ENCODE data around the gene ESPL1. TPM values are rescaled to one million over a fixed set of nuclear protein-coding genes. Genes with fewer than 3 reads are reported as not detected.

ESPL1 gene
- total and polyA plus RNA-seq, 2 of the 8 experiments (the other 6 are each of a cell fraction or from before 2014, with no cell fraction given) = 31.8 to 52.7 TPM

DNA sequence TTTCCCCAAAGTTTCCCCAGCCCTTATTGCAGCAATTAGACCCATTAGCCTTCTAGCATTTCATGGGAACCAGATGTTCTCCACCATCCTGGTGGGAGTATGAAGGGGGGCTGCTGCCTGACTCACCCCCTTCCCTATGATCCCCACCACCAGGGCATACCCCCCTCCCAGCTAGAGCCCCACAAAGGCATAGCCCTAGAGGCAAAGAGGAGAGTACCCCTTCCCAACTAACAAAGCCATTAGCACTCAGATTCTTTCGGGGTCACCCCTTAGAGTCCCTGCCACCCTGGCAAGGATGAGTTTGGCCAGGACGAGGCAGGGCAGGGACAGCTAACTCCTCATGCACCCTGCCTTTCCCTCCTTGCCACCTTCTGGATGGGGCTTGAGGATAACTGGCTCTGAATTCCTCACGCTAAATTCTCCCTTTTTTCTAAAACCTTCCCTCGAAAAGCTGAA lies 45.3 kb upstream of the ESPL1 start (continued):
- TF ChIP-seq CBX8 (IDR thresholded peaks at IDR 0.05; ENCODE audit: borderline replicate concordance, low read depth, low read length) (no peak), SUZ12 (IDR thresholded peaks at IDR 0.05; ENCODE audit: low read length) (no peak), ASH2L (IDR thresholded peaks at IDR 0.05; ENCODE audit: low read length) (no peak)
- TF ChIP-seq, protein P1, sequence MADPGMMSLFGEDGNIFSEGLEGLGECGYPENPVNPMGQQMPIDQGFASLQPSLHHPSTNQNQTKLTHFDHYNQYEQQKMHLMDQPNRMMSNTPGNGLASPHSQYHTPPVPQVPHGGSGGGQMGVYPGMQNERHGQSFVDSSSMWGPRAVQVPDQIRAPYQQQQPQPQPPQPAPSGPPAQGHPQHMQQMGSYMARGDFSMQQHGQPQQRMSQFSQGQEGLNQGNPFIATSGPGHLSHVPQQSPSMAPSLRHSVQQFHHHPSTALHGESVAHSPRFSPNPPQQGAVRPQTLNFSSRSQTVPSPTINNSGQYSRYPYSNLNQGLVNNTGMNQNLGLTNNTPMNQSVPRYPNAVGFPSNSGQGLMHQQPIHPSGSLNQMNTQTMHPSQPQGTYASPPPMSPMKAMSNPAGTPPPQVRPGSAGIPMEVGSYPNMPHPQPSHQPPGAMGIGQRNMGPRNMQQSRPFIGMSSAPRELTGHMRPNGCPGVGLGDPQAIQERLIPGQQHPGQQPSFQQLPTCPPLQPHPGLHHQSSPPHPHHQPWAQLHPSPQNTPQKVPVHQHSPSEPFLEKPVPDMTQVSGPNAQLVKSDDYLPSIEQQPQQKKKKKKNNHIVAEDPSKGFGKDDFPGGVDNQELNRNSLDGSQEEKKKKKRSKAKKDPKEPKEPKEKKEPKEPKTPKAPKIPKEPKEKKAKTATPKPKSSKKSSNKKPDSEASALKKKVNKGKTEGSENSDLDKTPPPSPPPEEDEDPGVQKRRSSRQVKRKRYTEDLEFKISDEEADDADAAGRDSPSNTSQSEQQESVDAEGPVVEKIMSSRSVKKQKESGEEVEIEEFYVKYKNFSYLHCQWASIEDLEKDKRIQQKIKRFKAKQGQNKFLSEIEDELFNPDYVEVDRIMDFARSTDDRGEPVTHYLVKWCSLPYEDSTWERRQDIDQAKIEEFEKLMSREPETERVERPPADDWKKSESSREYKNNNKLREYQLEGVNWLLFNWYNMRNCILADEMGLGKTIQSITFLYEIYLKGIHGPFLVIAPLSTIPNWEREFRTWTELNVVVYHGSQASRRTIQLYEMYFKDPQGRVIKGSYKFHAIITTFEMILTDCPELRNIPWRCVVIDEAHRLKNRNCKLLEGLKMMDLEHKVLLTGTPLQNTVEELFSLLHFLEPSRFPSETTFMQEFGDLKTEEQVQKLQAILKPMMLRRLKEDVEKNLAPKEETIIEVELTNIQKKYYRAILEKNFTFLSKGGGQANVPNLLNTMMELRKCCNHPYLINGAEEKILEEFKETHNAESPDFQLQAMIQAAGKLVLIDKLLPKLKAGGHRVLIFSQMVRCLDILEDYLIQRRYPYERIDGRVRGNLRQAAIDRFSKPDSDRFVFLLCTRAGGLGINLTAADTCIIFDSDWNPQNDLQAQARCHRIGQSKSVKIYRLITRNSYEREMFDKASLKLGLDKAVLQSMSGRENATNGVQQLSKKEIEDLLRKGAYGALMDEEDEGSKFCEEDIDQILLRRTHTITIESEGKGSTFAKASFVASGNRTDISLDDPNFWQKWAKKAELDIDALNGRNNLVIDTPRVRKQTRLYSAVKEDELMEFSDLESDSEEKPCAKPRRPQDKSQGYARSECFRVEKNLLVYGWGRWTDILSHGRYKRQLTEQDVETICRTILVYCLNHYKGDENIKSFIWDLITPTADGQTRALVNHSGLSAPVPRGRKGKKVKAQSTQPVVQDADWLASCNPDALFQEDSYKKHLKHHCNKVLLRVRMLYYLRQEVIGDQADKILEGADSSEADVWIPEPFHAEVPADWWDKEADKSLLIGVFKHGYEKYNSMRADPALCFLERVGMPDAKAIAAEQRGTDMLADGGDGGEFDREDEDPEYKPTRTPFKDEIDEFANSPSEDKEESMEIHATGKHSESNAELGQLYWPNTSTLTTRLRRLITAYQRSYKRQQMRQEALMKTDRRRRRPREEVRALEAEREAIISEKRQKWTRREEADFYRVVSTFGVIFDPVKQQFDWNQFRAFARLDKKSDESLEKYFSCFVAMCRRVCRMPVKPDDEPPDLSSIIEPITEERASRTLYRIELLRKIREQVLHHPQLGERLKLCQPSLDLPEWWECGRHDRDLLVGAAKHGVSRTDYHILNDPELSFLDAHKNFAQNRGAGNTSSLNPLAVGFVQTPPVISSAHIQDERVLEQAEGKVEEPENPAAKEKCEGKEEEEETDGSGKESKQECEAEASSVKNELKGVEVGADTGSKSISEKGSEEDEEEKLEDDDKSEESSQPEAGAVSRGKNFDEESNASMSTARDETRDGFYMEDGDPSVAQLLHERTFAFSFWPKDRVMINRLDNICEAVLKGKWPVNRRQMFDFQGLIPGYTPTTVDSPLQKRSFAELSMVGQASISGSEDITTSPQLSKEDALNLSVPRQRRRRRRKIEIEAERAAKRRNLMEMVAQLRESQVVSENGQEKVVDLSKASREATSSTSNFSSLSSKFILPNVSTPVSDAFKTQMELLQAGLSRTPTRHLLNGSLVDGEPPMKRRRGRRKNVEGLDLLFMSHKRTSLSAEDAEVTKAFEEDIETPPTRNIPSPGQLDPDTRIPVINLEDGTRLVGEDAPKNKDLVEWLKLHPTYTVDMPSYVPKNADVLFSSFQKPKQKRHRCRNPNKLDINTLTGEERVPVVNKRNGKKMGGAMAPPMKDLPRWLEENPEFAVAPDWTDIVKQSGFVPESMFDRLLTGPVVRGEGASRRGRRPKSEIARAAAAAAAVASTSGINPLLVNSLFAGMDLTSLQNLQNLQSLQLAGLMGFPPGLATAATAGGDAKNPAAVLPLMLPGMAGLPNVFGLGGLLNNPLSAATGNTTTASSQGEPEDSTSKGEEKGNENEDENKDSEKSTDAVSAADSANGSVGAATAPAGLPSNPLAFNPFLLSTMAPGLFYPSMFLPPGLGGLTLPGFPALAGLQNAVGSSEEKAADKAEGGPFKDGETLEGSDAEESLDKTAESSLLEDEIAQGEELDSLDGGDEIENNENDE (IDR thresholded peaks at IDR 0.05; ENCODE audit: insufficient replicate concordance, low read length) = no peak
- TF ChIP-seq, protein P2, sequence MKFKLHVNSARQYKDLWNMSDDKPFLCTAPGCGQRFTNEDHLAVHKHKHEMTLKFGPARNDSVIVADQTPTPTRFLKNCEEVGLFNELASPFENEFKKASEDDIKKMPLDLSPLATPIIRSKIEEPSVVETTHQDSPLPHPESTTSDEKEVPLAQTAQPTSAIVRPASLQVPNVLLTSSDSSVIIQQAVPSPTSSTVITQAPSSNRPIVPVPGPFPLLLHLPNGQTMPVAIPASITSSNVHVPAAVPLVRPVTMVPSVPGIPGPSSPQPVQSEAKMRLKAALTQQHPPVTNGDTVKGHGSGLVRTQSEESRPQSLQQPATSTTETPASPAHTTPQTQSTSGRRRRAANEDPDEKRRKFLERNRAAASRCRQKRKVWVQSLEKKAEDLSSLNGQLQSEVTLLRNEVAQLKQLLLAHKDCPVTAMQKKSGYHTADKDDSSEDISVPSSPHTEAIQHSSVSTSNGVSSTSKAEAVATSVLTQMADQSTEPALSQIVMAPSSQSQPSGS (IDR thresholded peaks at IDR 0.05; ENCODE audit: low read length) = no peak
